ENCODE results near the gene ACYP1.

ACYP1 gene

GRCh38 chr14:75040507-75040906 is 23.3 kb downstream of the ACYP1 start:
- Histone ChIP-seq H2AFZ (ENCODE audit: low read depth, low read length) (no peak overlapping the region), H3K9ac (ENCODE audit: low read depth, low read length) (no peak overlapping the region), H3K4me3 (ENCODE audit: low read depth in 1 of 2, low read length in 2 of 2) (no peak overlapping the region), H3K4me1 (ENCODE audit: insufficient read depth, low read length) (peaks cover 13% of the 10 kb centered on the region; the same call in 1 of the 2 replicates), H4K20me1 (ENCODE audit: insufficient read depth, low read length) (peaks cover 5% of the 10 kb centered on the region; the same call in 1 of the 2 replicates), H3K4me2 (ENCODE audit: insufficient read depth, low read length) (no peak overlapping the region), H3K27me3 (ENCODE audit: insufficient read depth, low read length, poor library complexity) (no peaks in the 10 kb centered on the region), H3K9me3 (ENCODE audit: insufficient read depth, low read length, severe bottlenecking) (no peaks in the 10 kb centered on the region), H3K36me3 (ENCODE audit: insufficient read depth, low read length) (peaks cover 56% of the 10 kb centered on the region), H3K27ac (ENCODE audit: low read length) (no peak overlapping the region), H3K79me2 (ENCODE audit: insufficient read depth, low read length) (peaks cover 26% of the 10 kb centered on the region)
- TF ChIP-seq EZH2 (IDR thresholded peaks at IDR 0.05; ENCODE audit: borderline replicate concordance, low read depth, low read length, severe bottlenecking), result no peak
- TF ChIP-seq, protein P1, sequence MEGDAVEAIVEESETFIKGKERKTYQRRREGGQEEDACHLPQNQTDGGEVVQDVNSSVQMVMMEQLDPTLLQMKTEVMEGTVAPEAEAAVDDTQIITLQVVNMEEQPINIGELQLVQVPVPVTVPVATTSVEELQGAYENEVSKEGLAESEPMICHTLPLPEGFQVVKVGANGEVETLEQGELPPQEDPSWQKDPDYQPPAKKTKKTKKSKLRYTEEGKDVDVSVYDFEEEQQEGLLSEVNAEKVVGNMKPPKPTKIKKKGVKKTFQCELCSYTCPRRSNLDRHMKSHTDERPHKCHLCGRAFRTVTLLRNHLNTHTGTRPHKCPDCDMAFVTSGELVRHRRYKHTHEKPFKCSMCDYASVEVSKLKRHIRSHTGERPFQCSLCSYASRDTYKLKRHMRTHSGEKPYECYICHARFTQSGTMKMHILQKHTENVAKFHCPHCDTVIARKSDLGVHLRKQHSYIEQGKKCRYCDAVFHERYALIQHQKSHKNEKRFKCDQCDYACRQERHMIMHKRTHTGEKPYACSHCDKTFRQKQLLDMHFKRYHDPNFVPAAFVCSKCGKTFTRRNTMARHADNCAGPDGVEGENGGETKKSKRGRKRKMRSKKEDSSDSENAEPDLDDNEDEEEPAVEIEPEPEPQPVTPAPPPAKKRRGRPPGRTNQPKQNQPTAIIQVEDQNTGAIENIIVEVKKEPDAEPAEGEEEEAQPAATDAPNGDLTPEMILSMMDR (IDR thresholded peaks at IDR 0.05; ENCODE audit: borderline replicate concordance, extremely low read depth, low read length, poor library complexity, severe bottlenecking), result no peak
- DNase-seq (no peak), ATAC-seq (ENCODE audit: insufficient read depth, low read depth) (no peak)

- Histone ChIP-seq H3K27ac (ENCODE audit: low read length) (no peak overlapping the region), H3K4me1 (ENCODE audit: insufficient read depth, low read length) (no peaks in the 10 kb centered on the region), H3K9ac (ENCODE audit: low read depth, low read length) (no peak overlapping the region), H3K4me2 (ENCODE audit: insufficient read depth, low read length) (no peak overlapping the region), H3K9me3 (ENCODE audit: insufficient read depth, low read length, severe bottlenecking) (no peaks in the 10 kb centered on the region), H4K20me1 (ENCODE audit: insufficient read depth, low read length) (no peaks in the 10 kb centered on the region), H3K36me3 (ENCODE audit: insufficient read depth, low read length) (peaks cover 69% of the 10 kb centered on the region), H3K4me3 (ENCODE audit: low read depth in 1 of 2, low read length in 2 of 2) (no peak overlapping the region), H3K27me3 (ENCODE audit: insufficient read depth, low read length, poor library complexity) (no peaks in the 10 kb centered on the region), H2AFZ (ENCODE audit: low read depth, low read length) (no peak overlapping the region), H3K79me2 (ENCODE audit: insufficient read depth, low read length) (no peaks in the 10 kb centered on the region)
- DNase-seq (no peak), ATAC-seq (ENCODE audit: insufficient read depth, low read depth) (no peak)
- TF ChIP-seq EZH2 (IDR thresholded peaks at IDR 0.05; ENCODE audit: borderline replicate concordance, low read depth, low read length, severe bottlenecking), result no peak
- TF ChIP-seq, protein P1 (IDR thresholded peaks at IDR 0.05; ENCODE audit: borderline replicate concordance, extremely low read depth, low read length, poor library complexity, severe bottlenecking), result no peak
These were observed 30.9 kb downstream of the ACYP1 start for GRCh38 chr14:75032939-75033338.

DNA sequence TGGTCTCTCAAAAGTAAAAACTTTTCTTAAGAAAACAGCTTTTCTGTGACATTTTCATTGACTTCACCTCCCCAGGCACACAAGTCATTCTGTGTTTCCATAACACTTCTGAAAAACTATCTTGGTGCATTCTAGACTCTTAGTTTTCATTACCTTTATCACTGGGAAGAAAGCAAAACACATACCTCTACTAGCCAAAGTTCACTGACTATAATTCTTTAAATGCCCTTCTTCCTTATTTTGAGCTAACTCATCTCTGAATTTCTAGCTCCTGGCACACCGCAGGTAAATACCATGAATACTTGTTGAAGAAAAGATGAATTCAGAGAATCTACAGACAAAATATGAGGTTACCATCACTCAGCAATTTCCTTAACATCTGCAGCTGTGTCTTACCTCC is 33.7 kb downstream of the ACYP1 start:
- no peak for ATAC-seq (ENCODE audit: insufficient read depth, low read depth)
- H3K36me3 ChIP-seq (ENCODE audit: insufficient read depth, low read length), result peaks cover 67% of the 10 kb centered on the region
- no peak overlapping the region for H3K9ac ChIP-seq (ENCODE audit: low read depth, low read length)

More for the DNA sequence above, 33.7 kb downstream of the ACYP1 start:
- no peak for DNase-seq
- no peak overlapping the region for H3K4me3 ChIP-seq (ENCODE audit: low read depth in 1 of 2, low read length in 2 of 2)
- H3K9me3 ChIP-seq (ENCODE audit: insufficient read depth, low read length, severe bottlenecking), result no peaks in the 10 kb centered on the region
- H3K79me2 ChIP-seq (ENCODE audit: insufficient read depth, low read length), result no peaks in the 10 kb centered on the region
- no peak overlapping the region for H3K27ac ChIP-seq (ENCODE audit: low read length)
- H2AFZ ChIP-seq (ENCODE audit: low read depth, low read length), result no peak overlapping the region
- H3K27me3 ChIP-seq (ENCODE audit: insufficient read depth, low read length, poor library complexity), result no peaks in the 10 kb centered on the region
- no peaks in the 10 kb centered on the region for H4K20me1 ChIP-seq (ENCODE audit: insufficient read depth, low read length)
- H3K4me2 ChIP-seq (ENCODE audit: insufficient read depth, low read length), result no peak overlapping the region
- H3K4me1 ChIP-seq (ENCODE audit: insufficient read depth, low read length), result no peaks in the 10 kb centered on the region
- TF ChIP-seq, protein P1 (IDR thresholded peaks at IDR 0.05; ENCODE audit: borderline replicate concordance, extremely low read depth, low read length, poor library complexity, severe bottlenecking), result no peak
- no peak for TF ChIP-seq EZH2 (IDR thresholded peaks at IDR 0.05; ENCODE audit: borderline replicate concordance, low read depth, low read length, severe bottlenecking)

All from DND-41 (cell line).